SK-N-SH (cell line): ENCODE data around the gene COLQ. TPM values are rescaled to one million over a fixed set of nuclear protein-coding genes. Genes with fewer than 3 reads are reported as not detected.

Source experiments
- CTCF ChIA-PET: fragments of 300-600, 350-600 bp; formaldehyde crosslinking; extraction: SDS; loops from one replicate; lab custom pipeline; 2021; lab: Yijun Ruan, JAX
- POLR2A ChIA-PET: fragments of 350-600 bp; sonication (Branson Sonifier 250); formaldehyde crosslinking; extraction: SDS; loops from one replicate; lab custom pipeline; 2020; ENCODE audit warnings: antibody characterized with exemption, inconsistent platforms; lab: Yijun Ruan, JAX
- DNase-seq: peaks from one replicate; pipeline ENCODE4 v3.0.0; 2012
- H2AFZ ChIP-seq: fragments of 200-600 bp; sonication (generic); 2 replicates; pipeline ENCODE4 v1.8.1; 2016; ENCODE audit warnings: antibody characterized with exemption, mild to moderate bottlenecking, low read depth
- H3F3A ChIP-seq: fragments of 200-600 bp; sonication (generic); replicated peaks from 2 replicates; pipeline ENCODE3; 2016; ENCODE audit warnings: antibody characterized with exemption, mild to moderate bottlenecking; ENCODE audit not compliant: insufficient read depth
- H3K27ac ChIP-seq, 2 experiments: fragments of 200-500 bp in 1 of 2; fragments of 200-600 bp in 1 of 2; sonication (Bioruptor generic) in 1 of 2; sonication (generic), shearing (Covaris generic) in 1 of 2; 2 replicates each; pipeline versions ENCODE4 v1.5.1 to v1.6.1; 2014 to 2016; ENCODE audit warnings: low read depth in 2 of 2, inconsistent platforms in 1 of 2, low read length in 1 of 2, mild to moderate bottlenecking in 1 of 2, mixed read lengths in 1 of 2
- H3K27me3 ChIP-seq: fragments of 200-600 bp; sonication (generic), shearing (Covaris generic); 2 replicates; pipeline ENCODE4 v1.6.1; 2016; ENCODE audit warnings: mixed run types; ENCODE audit not compliant: insufficient read depth
- H3K36me3 ChIP-seq, 2 experiments: fragments of 200-500 bp in 1 of 2; fragments of 200-600 bp in 1 of 2; sonication (Bioruptor generic) in 1 of 2; sonication (generic) in 1 of 2; replicated peaks in 1 of 2; 2 replicates each; pipeline versions ENCODE3 to v1.5.1; 2014 to 2016; ENCODE audit warnings: low read length in 1 of 2, mild to moderate bottlenecking in 1 of 2; ENCODE audit not compliant: insufficient read depth in 2 of 2, control insufficient read depth in 1 of 2
- H3K4me1 ChIP-seq, 2 experiments: fragments of 200-500 bp in 1 of 2; fragments of 200-600 bp in 1 of 2; sonication (Bioruptor generic) in 1 of 2; sonication (generic), shearing (Covaris generic) in 1 of 2; 2 replicates each; pipeline versions ENCODE4 v1.5.1 to v1.6.1; 2014 to 2016; ENCODE audit warnings: low read depth in 1 of 2, low read length in 1 of 2, mixed run types in 1 of 2; ENCODE audit not compliant: insufficient read depth in 2 of 2, control insufficient read depth in 1 of 2
- H3K4me2 ChIP-seq: fragments of 200-600 bp; sonication (generic), shearing (Covaris generic); 2 replicates; pipeline ENCODE4 v1.6.1; 2017; ENCODE audit warnings: mixed run types
- H3K4me3 ChIP-seq, 2 experiments: fragments of 200-500 bp in 1 of 2; fragments of 200-600 bp in 1 of 2; sonication (Bioruptor generic) in 1 of 2; sonication (generic), shearing (Covaris generic) in 1 of 2; 2 replicates each; pipeline versions ENCODE4 v1.5.1 to v1.8.1; 2014 to 2016; ENCODE audit warnings: low read depth in 2 of 2, inconsistent platforms in 1 of 2, low read length in 1 of 2, mild to moderate bottlenecking in 1 of 2, mixed read lengths in 1 of 2, moderate library complexity in 1 of 2
- H3K79me2 ChIP-seq: fragments of 200-600 bp; sonication (generic); 2 replicates; pipeline ENCODE4 v1.8.1; 2017; ENCODE audit warnings: mild to moderate bottlenecking; ENCODE audit not compliant: insufficient read depth
- H3K9ac ChIP-seq: fragments of 200-600 bp; sonication (generic); 2 replicates; pipeline ENCODE4 v1.6.1; 2017; ENCODE audit warnings: mixed run types
- H3K9me2 ChIP-seq: fragments of 200-600 bp; sonication (generic); 2 replicates; pipeline ENCODE4 v1.6.1; 2017; ENCODE audit warnings: mixed run types
- H3K9me3 ChIP-seq: fragments of 200-600 bp; sonication (generic); 2 replicates; pipeline ENCODE4 v1.6.1; 2017; ENCODE audit warnings: mixed run types, mild to moderate bottlenecking, moderate library complexity
- H4K20me1 ChIP-seq: fragments of 200-600 bp; sonication (generic); 2 replicates; pipeline ENCODE4 v1.6.1; 2017; ENCODE audit warnings: mild to moderate bottlenecking, mixed run types; ENCODE audit not compliant: insufficient read depth
- EP300 ChIP-seq, 2 experiments: IDR thresholded peaks; 2 replicates each; pipeline versions ENCODE4 v1.4.0 to v1.6.1; 2012; ENCODE audit warnings: borderline replicate concordance in 1 of 2, low read depth in 1 of 2, low read length in 1 of 2
- JUND ChIP-seq: IDR thresholded peaks from 2 replicates; pipeline ENCODE4 v1.4.0; 2012
- MEF2A ChIP-seq: IDR thresholded peaks from 2 replicates; pipeline ENCODE4 v1.4.0; 2012; ENCODE audit warnings: low read depth, borderline replicate concordance
- NFIC ChIP-seq: IDR thresholded peaks from 2 replicates; pipeline ENCODE4 v1.4.0; 2012; ENCODE audit warnings: borderline replicate concordance
- NRF1 ChIP-seq: IDR thresholded peaks from 2 replicates; pipeline ENCODE4 v1.6.1; 2012; ENCODE audit warnings: low read depth, mild to moderate bottlenecking, low read length
- PBX3 ChIP-seq: IDR thresholded peaks from 2 replicates; pipeline ENCODE4; 2012
- POLR2AphosphoS5 ChIP-seq: IDR thresholded peaks from 2 replicates; pipeline ENCODE4 v1.6.1; 2012; ENCODE audit warnings: low read depth, low read length
- RAD21 ChIP-seq: IDR thresholded peaks from 2 replicates; pipeline ENCODE4 v1.6.1; 2012; ENCODE audit warnings: mild to moderate bottlenecking, low read length
- RCOR1 ChIP-seq: fragments of 150-350 bp; IDR thresholded peaks from 2 replicates; pipeline ENCODE4 v1.6.1; 2017; ENCODE audit warnings: antibody characterized with exemption, low read length
- REST ChIP-seq: IDR thresholded peaks from 2 replicates; pipeline ENCODE4 v1.6.1; 2012; ENCODE audit warnings: mild to moderate bottlenecking, low read depth, low read length, moderate library complexity
- RFX5 ChIP-seq: IDR thresholded peaks from 2 replicates; pipeline ENCODE4 v1.6.1; 2012; ENCODE audit warnings: mild to moderate bottlenecking, improper control_type of control experiment, low read length
- RXRA ChIP-seq: IDR thresholded peaks from 2 replicates; pipeline ENCODE4 v1.4.0; 2012; ENCODE audit warnings: low read depth, mild to moderate bottlenecking, borderline replicate concordance
- SIN3A ChIP-seq: IDR thresholded peaks from 2 replicates; pipeline ENCODE4 v1.6.1; 2012; ENCODE audit warnings: low read depth, mild to moderate bottlenecking, low read length, moderate library complexity, borderline replicate concordance
- TAF1 ChIP-seq: IDR thresholded peaks from 2 replicates; pipeline ENCODE4 v1.6.1; 2012; ENCODE audit warnings: low read depth, mild to moderate bottlenecking, low read length, moderate library complexity, borderline replicate concordance
- USF2 ChIP-seq: fragments of 150-350 bp; IDR thresholded peaks from 2 replicates; pipeline ENCODE4 v1.6.1; 2017; ENCODE audit warnings: antibody characterized with exemption, low read length, low read depth, borderline replicate concordance
- YY1 ChIP-seq: IDR thresholded peaks from 2 replicates; pipeline ENCODE4 v1.4.0; 2012; ENCODE audit warnings: low read depth, mild to moderate bottlenecking
- WGBS: methylation state at CpG from one replicate; pipeline ENCODE4 v1.1.6; 2017; ENCODE audit warnings: low lambda C conversion rate; 5-methylcytosine and 5-hydroxymethylcytosine counted together
- polyA plus RNA-seq, 3 experiments: library from polyadenylated mRNA; depleted of rRNA; stranded (reverse); fragments of >200 nt; gene quantifications; 2 replicates each; pipeline ENCODE4 v1.2.3, GENCODE V29; 2012
- TF ChIP-seq, protein P1 (sequence below): fragments of 150-350 bp; IDR thresholded peaks from 2 replicates; pipeline ENCODE4 v1.6.1; 2016; ENCODE audit warnings: mild to moderate bottlenecking, low read depth, low read length

COLQ gene
- polyA plus RNA-seq, 1 of the 3 experiments (the other 2 are of a cell fraction) = 1.5 TPM

DNA sequence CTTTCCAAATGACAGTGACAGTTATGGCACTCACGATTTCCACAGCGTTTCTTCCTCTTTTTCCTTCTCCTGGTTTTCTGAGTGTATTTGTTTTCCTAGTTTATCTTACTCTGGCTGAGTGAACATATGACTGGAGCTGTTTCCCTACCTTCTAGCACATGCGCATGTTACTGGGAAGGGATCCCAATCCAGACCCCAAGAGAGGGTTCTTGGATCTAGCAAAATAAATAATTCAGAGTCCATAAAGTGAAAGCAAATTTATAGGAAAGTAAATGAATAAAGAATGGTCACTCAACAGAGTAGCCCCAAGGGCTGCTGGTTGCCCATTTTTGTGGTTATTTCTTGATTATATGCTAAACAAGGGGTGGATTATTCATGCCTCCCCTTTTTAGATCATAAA, 118.0 kb downstream of the COLQ start (continued):
- TF ChIP-seq USF2 (no peak), TAF1 (no peak), RAD21 (no peak), RFX5 (no peak), JUND (no peak), EP300 (IDR thresholded peaks at IDR 0.05; ENCODE audit: borderline replicate concordance in 1 of 2, low read depth in 1 of 2, low read length in 1 of 2) (no peak), SIN3A (no peak)

DNA sequence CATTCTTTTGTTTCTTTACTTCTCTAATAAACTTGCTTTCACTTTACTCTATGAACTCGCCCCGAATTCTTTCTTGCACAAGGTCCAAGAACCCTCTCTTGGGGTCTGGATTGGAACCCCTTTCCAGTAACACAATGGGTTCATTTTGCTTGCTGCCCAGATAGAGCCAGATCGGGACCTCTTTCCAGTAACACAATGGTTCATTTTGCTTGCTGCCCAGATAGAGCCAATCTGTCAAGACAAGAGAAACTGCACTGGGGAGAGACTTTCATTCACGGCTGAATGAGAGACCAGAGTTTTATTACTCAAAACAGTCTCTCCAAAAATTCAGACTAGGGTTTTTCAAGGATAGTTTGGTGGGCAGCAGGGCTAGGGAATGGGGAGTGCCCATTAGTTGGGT, 119.6 kb downstream of the COLQ start:
- H3K4me3 ChIP-seq = no peak overlapping the region
- H3K36me3 ChIP-seq = no peaks in the 10 kb centered on the region
- H3K4me2 ChIP-seq = no peak overlapping the region
- peaks cover 5% of the 10 kb centered on the region for H3F3A ChIP-seq
- no peaks in the 10 kb centered on the region for H4K20me1 ChIP-seq
- no peaks in the 10 kb centered on the region for H3K27me3 ChIP-seq
- 92% methylated on average over 4 of the region's 4 CpGs for WGBS
- H3K79me2 ChIP-seq = no peaks in the 10 kb centered on the region
- no peaks in the 10 kb centered on the region for H3K4me1 ChIP-seq
- CTCF ChIA-PET = interaction anchor here (8.1 kb wide), 1 partner anchor 198 kb away, joined by 53 read pairs; the partner anchor contains the start of gene CAPN7
- TF ChIP-seq, protein P1, sequence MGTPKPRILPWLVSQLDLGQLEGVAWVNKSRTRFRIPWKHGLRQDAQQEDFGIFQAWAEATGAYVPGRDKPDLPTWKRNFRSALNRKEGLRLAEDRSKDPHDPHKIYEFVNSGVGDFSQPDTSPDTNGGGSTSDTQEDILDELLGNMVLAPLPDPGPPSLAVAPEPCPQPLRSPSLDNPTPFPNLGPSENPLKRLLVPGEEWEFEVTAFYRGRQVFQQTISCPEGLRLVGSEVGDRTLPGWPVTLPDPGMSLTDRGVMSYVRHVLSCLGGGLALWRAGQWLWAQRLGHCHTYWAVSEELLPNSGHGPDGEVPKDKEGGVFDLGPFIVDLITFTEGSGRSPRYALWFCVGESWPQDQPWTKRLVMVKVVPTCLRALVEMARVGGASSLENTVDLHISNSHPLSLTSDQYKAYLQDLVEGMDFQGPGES = no peak
- TF ChIP-seq USF2 (no peak), RCOR1 (no peak), PBX3 (no peak), YY1 (no peak), TAF1 (no peak), NFIC (no peak), NRF1 (no peak), POLR2AphosphoS5 (no peak), MEF2A (no peak), JUND (no peak), REST (no peak), RXRA (no peak)
- no peaks in the 10 kb centered on the region for H3K9me3 ChIP-seq
- DNase-seq = no peak
- no peak overlapping the region for H3K9ac ChIP-seq
- no peak overlapping the region for H3K27ac ChIP-seq
- H2AFZ ChIP-seq = no peak overlapping the region
- POLR2A ChIA-PET = no interaction called here
- H3K9me2 ChIP-seq = no peaks in the 10 kb centered on the region
